ENCODE data around the gene ADGRV1. TPM values are rescaled to one million over a fixed set of nuclear protein-coding genes. Genes with fewer than 3 reads are reported as not detected.
"Not testable (repeated sequence)": the region's sequence is repeated elsewhere in the genome, so short reads cannot be mapped to it uniquely, and the experiment has no call there.

Gene ADGRV1
- total RNA-seq, 2 donors from 2014 or later, result 97.6 to 117 TPM

DNA sequence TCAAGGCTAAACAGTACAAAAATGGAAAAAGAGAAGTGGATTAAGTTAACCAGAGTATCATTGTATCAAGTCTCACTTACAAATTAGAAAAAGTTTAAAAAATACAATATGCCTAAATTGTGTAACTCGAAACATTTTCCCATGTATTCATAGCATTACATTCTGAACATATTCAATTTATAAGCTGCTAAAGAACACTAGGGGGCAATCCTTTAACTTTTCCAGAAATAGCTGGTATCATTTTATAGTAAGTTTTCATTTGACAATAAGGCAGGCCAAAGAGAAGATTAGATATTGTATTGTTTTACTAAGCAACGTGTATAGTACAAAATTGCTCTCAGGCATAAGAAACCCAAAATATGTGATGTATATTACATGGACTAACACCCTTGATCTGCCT is 234.6 kb downstream of the ADGRV1 start:
- Mint-ChIP-seq H3K9me3 (peaks cover 43% of the 10 kb centered on the region), H3K36me3 (ENCODE audit: low read depth) (peaks cover 88% of the 10 kb centered on the region), H3K27me3 (ENCODE audit: insufficient read depth) (no peaks in the 10 kb centered on the region), H3K4me1 (no peaks in the 10 kb centered on the region), H3K4me3 (no peak overlapping the region), H3K27ac (no peak overlapping the region)
- Histone ChIP-seq H3K4me3 (ENCODE audit: low read length) (no peak overlapping the region), H3K27me3 (ENCODE audit: control insufficient read depth, insufficient read depth, low read length, poor library complexity, severe bottlenecking) (no peaks in the 10 kb centered on the region), H3K9me3 (ENCODE audit: control insufficient read depth, low read length) (peaks cover 43% of the 10 kb centered on the region), H3K27ac (ENCODE audit: low read depth, low read length) (no peak overlapping the region), H3K4me1 (ENCODE audit: control insufficient read depth, insufficient read depth, low read length) (no peaks in the 10 kb centered on the region), H3K36me3 (ENCODE audit: control insufficient read depth, insufficient read depth, low read length) (peaks cover 69% of the 10 kb centered on the region), H3K9ac (ENCODE audit: extremely low read depth, low read length, poor library complexity, severe bottlenecking) (no peak overlapping the region)
- TF ChIP-seq, protein P1, sequence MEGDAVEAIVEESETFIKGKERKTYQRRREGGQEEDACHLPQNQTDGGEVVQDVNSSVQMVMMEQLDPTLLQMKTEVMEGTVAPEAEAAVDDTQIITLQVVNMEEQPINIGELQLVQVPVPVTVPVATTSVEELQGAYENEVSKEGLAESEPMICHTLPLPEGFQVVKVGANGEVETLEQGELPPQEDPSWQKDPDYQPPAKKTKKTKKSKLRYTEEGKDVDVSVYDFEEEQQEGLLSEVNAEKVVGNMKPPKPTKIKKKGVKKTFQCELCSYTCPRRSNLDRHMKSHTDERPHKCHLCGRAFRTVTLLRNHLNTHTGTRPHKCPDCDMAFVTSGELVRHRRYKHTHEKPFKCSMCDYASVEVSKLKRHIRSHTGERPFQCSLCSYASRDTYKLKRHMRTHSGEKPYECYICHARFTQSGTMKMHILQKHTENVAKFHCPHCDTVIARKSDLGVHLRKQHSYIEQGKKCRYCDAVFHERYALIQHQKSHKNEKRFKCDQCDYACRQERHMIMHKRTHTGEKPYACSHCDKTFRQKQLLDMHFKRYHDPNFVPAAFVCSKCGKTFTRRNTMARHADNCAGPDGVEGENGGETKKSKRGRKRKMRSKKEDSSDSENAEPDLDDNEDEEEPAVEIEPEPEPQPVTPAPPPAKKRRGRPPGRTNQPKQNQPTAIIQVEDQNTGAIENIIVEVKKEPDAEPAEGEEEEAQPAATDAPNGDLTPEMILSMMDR (conservative IDR thresholded peaks at IDR 0.05), result peak; percentile 22
- DNase-seq, result no peak
- 96% methylated on average over 2 of the region's 2 CpGs; no CpG with 5 or more reads in 1 of the 2 experiments for WGBS, 2 experiments (ENCODE audit: insufficient coverage in 1 of 2, insufficient read length in 1 of 2)

DNA sequence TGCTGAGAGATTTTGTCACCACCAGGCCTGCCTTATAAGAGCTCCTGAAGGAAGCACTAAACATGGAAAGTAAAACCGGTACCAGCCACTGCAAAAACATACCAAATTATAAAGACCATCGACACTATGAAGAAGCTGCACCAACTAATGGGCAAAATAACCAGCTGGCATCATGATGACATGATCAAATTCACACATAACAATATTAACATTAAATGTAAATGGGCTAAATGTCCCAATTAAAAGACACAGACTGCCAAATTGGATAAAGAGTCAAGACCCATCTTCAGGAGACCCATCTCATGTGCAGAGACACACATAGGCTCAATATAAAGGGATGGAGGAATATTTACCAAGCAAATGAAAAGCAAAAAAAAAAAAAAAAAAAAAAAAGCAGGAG is 238.3 kb downstream of the ADGRV1 start:
- H3K4me1 Mint-ChIP-seq; H3K4me3 Mint-ChIP-seq; H3K27ac ChIP-seq (ENCODE audit: low read depth, low read length); H3K27me3 Mint-ChIP-seq (ENCODE audit: insufficient read depth); H3K4me1 ChIP-seq (ENCODE audit: control insufficient read depth, insufficient read depth, low read length); H3K27ac Mint-ChIP-seq; DNase-seq; H3K9ac ChIP-seq (ENCODE audit: extremely low read depth, low read length, poor library complexity, severe bottlenecking); H3K27me3 ChIP-seq (ENCODE audit: control insufficient read depth, insufficient read depth, low read length, poor library complexity, severe bottlenecking); H3K4me3 ChIP-seq (ENCODE audit: low read length): not testable (repeated sequence)
- WGBS, 2 experiments (ENCODE audit: insufficient coverage in 1 of 2, insufficient read length in 1 of 2), result 84% methylated on average over 2 of the region's 2 CpGs; no CpG with 5 or more reads in 1 of the 2 experiments
- Histone ChIP-seq H3K9me3 (ENCODE audit: control insufficient read depth, low read length) (peaks cover 52% of the 10 kb centered on the region), H3K36me3 (ENCODE audit: control insufficient read depth, insufficient read depth, low read length) (peaks cover 35% of the 10 kb centered on the region)
- peaks cover 57% of the 10 kb centered on the region for H3K36me3 Mint-ChIP-seq (ENCODE audit: low read depth)
- H3K9me3 Mint-ChIP-seq, result peaks cover 65% of the 10 kb centered on the region

DNA sequence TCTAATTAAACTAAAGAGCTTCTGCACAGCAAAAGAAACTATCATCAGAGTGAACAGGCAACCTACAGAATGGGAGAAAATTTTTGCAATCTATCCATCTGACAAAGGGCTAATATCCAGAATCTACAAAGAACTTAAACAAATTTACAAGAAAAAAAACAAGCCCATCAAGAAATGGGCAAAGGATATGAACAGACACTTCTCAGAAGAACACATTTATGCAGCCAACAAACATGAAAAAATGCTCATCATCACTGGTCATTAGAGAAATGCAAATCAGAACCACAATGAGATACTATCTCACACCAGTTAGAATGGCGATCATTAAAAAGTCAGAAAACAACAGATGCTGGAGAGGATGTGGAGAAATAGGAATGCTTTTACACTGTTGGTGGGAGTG is 241.5 kb downstream of the ADGRV1 start:
- not testable (repeated sequence) for H3K27me3 ChIP-seq (ENCODE audit: control insufficient read depth, insufficient read depth, low read length, poor library complexity, severe bottlenecking); H3K4me3 Mint-ChIP-seq; H3K4me1 Mint-ChIP-seq; H3K27ac Mint-ChIP-seq; H3K36me3 ChIP-seq (ENCODE audit: control insufficient read depth, insufficient read depth, low read length); DNase-seq; H3K4me3 ChIP-seq (ENCODE audit: low read length); H3K4me1 ChIP-seq (ENCODE audit: control insufficient read depth, insufficient read depth, low read length); H3K27ac ChIP-seq (ENCODE audit: low read depth, low read length); H3K27me3 Mint-ChIP-seq (ENCODE audit: insufficient read depth); H3K9ac ChIP-seq (ENCODE audit: extremely low read depth, low read length, poor library complexity, severe bottlenecking)
- peaks cover 36% of the 10 kb centered on the region for H3K9me3 ChIP-seq (ENCODE audit: control insufficient read depth, low read length)
- Mint-ChIP-seq H3K9me3 (peaks cover 53% of the 10 kb centered on the region), H3K36me3 (ENCODE audit: low read depth) (peaks cover 27% of the 10 kb centered on the region)
- no CpG with 5 or more reads among the region's 1 CpG for WGBS, 2 experiments (ENCODE audit: insufficient coverage in 1 of 2, insufficient read length in 1 of 2)

DNA sequence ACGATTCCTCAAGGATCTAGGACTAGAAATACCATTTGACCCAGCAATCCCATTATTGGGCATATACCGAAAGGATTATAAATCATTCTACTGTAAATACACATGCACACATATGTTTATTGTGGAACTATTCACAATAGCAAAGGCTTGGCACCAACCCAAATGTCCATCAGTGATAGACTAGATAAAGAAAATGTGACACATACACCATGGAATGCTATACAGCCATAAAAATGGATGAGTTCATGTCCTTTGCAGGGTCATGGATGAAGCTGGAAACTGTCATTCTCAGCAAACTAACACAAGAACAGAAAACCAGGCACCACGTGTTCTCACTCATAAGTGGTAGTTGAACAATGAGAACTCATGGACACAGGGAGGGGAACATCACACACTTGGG is 241.9 kb downstream of the ADGRV1 start:
- DNase-seq, result not testable (repeated sequence)

More for the DNA sequence above, 241.9 kb downstream of the ADGRV1 start:
- not testable (repeated sequence) for H3K4me1 Mint-ChIP-seq; H3K4me1 ChIP-seq (ENCODE audit: control insufficient read depth, insufficient read depth, low read length); H3K27me3 Mint-ChIP-seq (ENCODE audit: insufficient read depth); H3K4me3 ChIP-seq (ENCODE audit: low read length); H3K27ac ChIP-seq (ENCODE audit: low read depth, low read length); H3K9ac ChIP-seq (ENCODE audit: extremely low read depth, low read length, poor library complexity, severe bottlenecking); H3K4me3 Mint-ChIP-seq; H3K36me3 ChIP-seq (ENCODE audit: control insufficient read depth, insufficient read depth, low read length); H3K27me3 ChIP-seq (ENCODE audit: control insufficient read depth, insufficient read depth, low read length, poor library complexity, severe bottlenecking); H3K27ac Mint-ChIP-seq
- Mint-ChIP-seq H3K9me3 (peaks cover 49% of the 10 kb centered on the region), H3K36me3 (ENCODE audit: low read depth) (peaks cover 22% of the 10 kb centered on the region)
- WGBS, 2 experiments (ENCODE audit: insufficient coverage in 1 of 2, insufficient read length in 1 of 2), result 90 to 98% methylated on average over 2 to 3 of the region's 3 CpGs
- peaks cover 33% of the 10 kb centered on the region for H3K9me3 ChIP-seq (ENCODE audit: control insufficient read depth, low read length)

Data from endodermal cell (in vitro differentiated cells).